DMS79 (cell line): Measurements from ENCODE around the gene FAM240B.

Experiments used
- DNase-seq: peaks from one replicate; lab custom pipeline; 2025; lab: John Stamatoyannopoulos, UW

The FAM240B gene

DNA sequence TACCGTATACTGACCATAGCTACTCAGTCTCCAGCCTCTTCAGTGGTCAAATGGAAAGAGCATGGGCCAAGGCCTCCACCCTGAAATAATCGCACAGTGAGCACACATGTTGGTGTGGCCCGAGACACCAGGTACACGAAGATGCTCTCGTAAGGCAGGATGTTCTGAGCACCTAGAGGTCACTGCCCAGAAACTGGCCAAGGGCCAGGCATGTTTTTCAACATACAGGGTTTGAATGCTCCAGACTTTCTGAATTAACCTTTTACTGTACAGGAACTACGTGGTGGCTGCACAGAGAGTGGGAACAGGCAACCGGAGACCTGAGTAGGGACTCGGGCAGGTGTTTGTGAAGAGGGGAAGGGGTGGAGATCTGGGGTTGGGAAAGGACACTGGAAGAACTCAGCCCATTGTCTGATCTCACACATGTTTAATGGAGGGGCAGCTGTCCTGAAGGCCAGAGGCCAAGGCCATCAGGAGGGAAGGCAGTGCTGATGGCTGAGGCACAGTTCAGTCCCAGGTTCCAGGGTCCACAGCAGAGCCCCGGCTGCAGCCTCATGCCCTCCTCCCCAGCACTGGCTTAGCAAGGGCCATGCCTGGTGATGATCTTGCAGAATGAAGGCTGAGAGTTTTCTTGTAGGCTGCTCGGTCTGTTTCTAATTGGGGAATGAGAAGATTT, 51.0 kb downstream of the FAM240B start:
- no peak for DNase-seq

DNA sequence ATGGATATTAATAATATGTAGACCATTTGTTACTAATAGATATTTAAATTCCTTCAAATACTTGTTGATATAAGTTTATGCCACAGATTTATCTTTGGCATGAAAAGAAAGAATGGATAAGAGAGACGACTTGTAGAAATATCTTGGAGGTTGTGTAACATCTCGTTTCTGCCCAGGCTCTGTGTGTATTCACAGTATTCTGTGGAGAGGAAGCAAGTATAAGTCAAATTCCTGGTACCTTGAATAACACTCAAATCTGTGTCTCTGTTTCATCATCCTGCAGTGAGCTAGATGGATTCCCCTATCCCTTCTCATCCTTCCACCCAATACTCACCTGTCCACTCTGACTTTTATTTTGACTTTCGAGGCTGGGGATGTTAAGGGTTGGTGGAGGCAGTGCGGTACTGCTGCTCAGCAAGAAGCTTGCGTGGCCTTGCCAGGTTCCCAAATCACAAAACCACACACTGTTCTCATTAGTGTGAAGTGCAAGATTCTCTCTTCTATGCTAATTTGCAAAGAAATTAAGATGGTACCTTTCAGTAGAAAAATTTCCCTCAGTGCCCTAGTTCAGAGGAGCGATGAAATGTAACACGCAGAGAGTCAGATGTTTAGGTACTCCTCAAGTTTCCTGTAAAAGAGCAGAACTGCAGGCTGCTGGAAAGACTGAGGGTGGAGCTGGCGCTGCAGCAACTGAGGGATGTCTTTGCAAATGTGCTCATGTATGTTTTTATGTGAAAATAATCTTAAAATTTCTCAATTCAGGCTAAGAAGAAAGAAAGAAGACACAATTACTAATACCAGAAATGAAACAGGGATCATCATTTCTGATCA, 57.0 kb downstream of the FAM240B start:
- DNase-seq, result no peak

GRCh38 chr9:38659538-38659937, 60.4 kb downstream of the FAM240B start:
- DNase-seq, result no peak

GRCh38 chr9:38656896-38657295, 63.0 kb downstream of the FAM240B start:
- no peak for DNase-seq

- DNase-seq, result no peak
Observed at GRCh38 chr9:38652486-38652885, 67.4 kb downstream of the FAM240B start.

DNA sequence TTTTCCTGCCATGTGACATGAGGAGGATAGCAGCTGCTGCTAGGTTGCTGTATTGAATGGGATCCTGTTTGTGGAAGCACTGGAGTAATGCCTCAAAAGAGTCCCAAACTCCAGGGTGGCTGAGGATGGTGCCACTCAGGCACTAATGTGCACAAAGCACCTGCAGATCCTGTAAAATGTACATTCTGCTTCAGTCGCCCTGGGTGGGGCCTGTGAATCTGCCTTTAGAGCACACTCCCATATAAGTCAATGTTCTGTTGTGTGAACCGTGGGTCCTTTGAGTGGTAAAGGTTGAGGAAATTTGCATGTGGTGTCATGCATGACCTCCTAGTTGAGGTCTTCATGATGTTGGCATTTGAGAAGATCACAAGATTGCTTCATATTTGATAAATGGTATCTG, 67.9 kb downstream of the FAM240B start:
- DNase-seq, result no peak

GRCh38 chr9:38651400-38652042, 68.4 kb downstream of the FAM240B start:
- DNase-seq, result no peak

- no peak for DNase-seq
Observed at GRCh38 chr9:38650564-38650963, 69.4 kb downstream of the FAM240B start.

GRCh38 chr9:38649731-38650363, 70.1 kb downstream of the FAM240B start:
- DNase-seq, result no peak

DNA sequence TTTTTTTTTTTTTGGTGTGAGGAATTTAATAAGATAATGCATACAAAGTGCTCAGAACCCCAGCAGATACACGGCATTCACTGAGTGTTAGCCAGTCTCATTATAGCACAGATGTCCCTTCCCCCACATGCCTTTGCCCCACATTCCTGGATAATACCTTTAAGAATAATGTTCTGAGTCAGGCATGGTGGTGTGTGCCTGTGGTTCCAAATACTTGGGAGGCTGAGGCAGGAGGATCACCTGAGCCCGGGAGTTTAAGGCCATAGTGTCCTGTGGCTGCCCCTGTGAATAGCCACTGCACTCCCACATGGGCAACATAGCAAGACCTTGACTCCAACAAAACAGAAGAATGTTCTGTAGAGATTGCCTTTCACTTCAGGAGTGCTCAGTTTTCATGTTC, 75.3 kb downstream of the FAM240B start:
- DNase-seq, result no peak
